ENCODE measurements around the gene LONP1.

GRCh38 chr19:5692723-5693194 lies 27.2 kb downstream of the LONP1 start:
- TF ChIP-seq CTCF (IDR thresholded peaks at IDR 0.05; ENCODE audit: low read length) (no peak), EZH2phosphoT487 (IDR thresholded peaks at IDR 0.05; ENCODE audit: low read length) (no peak), EZH2 (optimal IDR thresholded peaks at IDR 0.05; ENCODE audit: low read depth, low read length) (no peak)
